Smooth muscle cell (in vitro differentiated cells): ENCODE measurements around the gene NPIPB6. TPM values are rescaled to one million over a fixed set of nuclear protein-coding genes. Genes with fewer than 3 reads are reported as not detected.

ENCODE experiments used
- DNase-seq: peaks from one replicate; lab custom pipeline; 2025; ENCODE audit not compliant: unreplicated experiment; lab: John Stamatoyannopoulos, UW
- H2AFZ ChIP-seq: fragments of 200-600 bp; sonication (generic); 2 replicates; pipeline ENCODE4 v1.6.0; 2016; ENCODE audit warnings: antibody characterized with exemption, low read depth, mild to moderate bottlenecking
- H3F3A ChIP-seq: fragments of 200-600 bp; sonication (generic); 2 replicates; pipeline ENCODE4 v1.6.0; 2017; ENCODE audit warnings: antibody characterized with exemption, low read depth
- H3K27ac ChIP-seq: fragments of 200-600 bp; sonication (generic); 2 replicates; pipeline ENCODE4 v1.5.1; 2016; ENCODE audit warnings: low read depth, mild to moderate bottlenecking
- H3K27me3 ChIP-seq: fragments of 200-600 bp; sonication (generic); 2 replicates; pipeline ENCODE4 v1.6.1; 2016; ENCODE audit warnings: low read depth, mild to moderate bottlenecking
- H3K36me3 ChIP-seq: fragments of 200-600 bp; sonication (generic); 2 replicates; pipeline ENCODE4 v1.5.1; 2016; ENCODE audit warnings: low read depth
- H3K4me1 ChIP-seq: fragments of 200-600 bp; sonication (generic); 2 replicates; pipeline ENCODE4 v1.5.1; 2016; ENCODE audit warnings: low read depth
- H3K4me2 ChIP-seq: fragments of 200-600 bp; sonication (generic); 2 replicates; pipeline ENCODE4 v1.6.0; 2016; ENCODE audit warnings: mild to moderate bottlenecking
- H3K4me3 ChIP-seq: fragments of 200-600 bp; sonication (generic); 2 replicates; pipeline ENCODE4 v1.5.1; 2016; ENCODE audit warnings: mild to moderate bottlenecking
- H3K79me2 ChIP-seq: fragments of 200-600 bp; sonication (generic); 2 replicates; pipeline ENCODE4 v1.6.0; 2016; ENCODE audit warnings: low read depth, mild to moderate bottlenecking
- H3K9ac ChIP-seq: fragments of 200-600 bp; sonication (generic); 2 replicates; pipeline ENCODE4 v1.6.0; 2016; ENCODE audit warnings: low read depth
- H3K9me3 ChIP-seq: fragments of 200-600 bp; sonication (generic); replicated peaks from 2 replicates; pipeline ENCODE4 v1.5.1; 2016; ENCODE audit warnings: low read depth
- H4K20me1 ChIP-seq: fragments of 200-600 bp; sonication (generic); 2 replicates; pipeline ENCODE4 v1.6.0; 2016; ENCODE audit warnings: low read depth
- CTCF ChIP-seq: fragments of 200-600 bp; sonication (generic); IDR thresholded peaks from 2 replicates; pipeline ENCODE4 v1.5.1; 2017; ENCODE audit warnings: borderline replicate concordance, mild to moderate bottlenecking, antibody characterized with exemption; ENCODE audit not compliant: insufficient read depth, poor library complexity, severe bottlenecking
- WGBS: methylation state at CpG from one replicate; pipeline ENCODE4 v1.1.7; 2016; ENCODE audit warnings: low lambda C conversion rate; 5-methylcytosine and 5-hydroxymethylcytosine counted together
- microRNA-seq: library from miRNA; unstranded; fragments of <30 nt; microRNA quantifications from one replicate; pipeline ENCODE4, GENCODE V29; 2016; ENCODE audit warnings: borderline number of aligned reads
- polyA plus RNA-seq: library from polyadenylated mRNA; unstranded; fragments of >200 nt; fragmentation: Nextera tagmentation; extraction: Ambion mirVana; gene quantifications from 2 replicates; pipeline ENCODE4 v1.2.1, GENCODE V29; 2016
- small RNA-seq: library from RNA; depleted of rRNA; stranded (forward); fragments of <200 nt; gene quantifications from one replicate; pipeline ENCODE3, GENCODE V24; 2014
- total RNA-seq: library from RNA; depleted of rRNA; stranded (reverse); fragments of >200 nt; gene quantifications from 2 replicates; pipeline ENCODE4 v1.2.3, GENCODE V29; 2014

Gene NPIPB6
- total and polyA plus RNA-seq, 2 experiments from 2014 or later = 0.17 to 0.22 TPM

DNA sequence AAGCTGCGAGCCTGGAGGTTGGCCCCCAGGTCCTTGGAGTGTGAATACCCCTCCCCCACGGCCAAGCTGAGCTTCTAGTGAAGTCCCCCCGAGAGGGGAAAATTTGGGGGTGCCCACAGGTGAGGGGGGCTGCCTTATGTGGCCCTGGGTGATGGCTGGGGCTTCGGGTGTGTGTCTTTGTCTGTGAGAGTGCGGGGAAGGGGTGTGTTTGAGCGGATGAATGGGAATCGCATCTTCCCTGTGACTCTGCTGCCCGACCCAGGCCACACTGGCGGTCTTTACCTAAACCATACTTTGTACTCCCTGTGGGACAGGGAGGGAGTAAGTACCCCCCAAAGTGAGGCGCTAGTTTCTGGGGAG lies 69.7 kb downstream of the NPIPB6 start:
- Histone ChIP-seq H3K9me3 (no peaks in the 10 kb centered on the region), H3K27me3 (peaks cover 16% of the 10 kb centered on the region), H3K36me3 (no peaks in the 10 kb centered on the region), H3K4me2 (peak overlapping the region; percentile 95), H3K4me1 (no peaks in the 10 kb centered on the region), H3K9ac (no peak overlapping the region), H3K27ac (no peak overlapping the region), H2AFZ (peak overlapping the region; percentile 72), H3F3A (no peaks in the 10 kb centered on the region), H3K4me3 (peak overlapping the region; percentile 63), H3K79me2 (no peaks in the 10 kb centered on the region), H4K20me1 (peaks cover 16% of the 10 kb centered on the region)
- no peak for TF ChIP-seq CTCF
- no peak for DNase-seq
- 13% methylated on average over 10 of the region's 10 CpGs for WGBS

- Histone ChIP-seq H3K4me2 (peak overlapping the region; percentile 95), H3K9me3 (no peaks in the 10 kb centered on the region), H3K27me3 (peaks cover 16% of the 10 kb centered on the region), H3K4me3 (peak overlapping the region; percentile 63), H3K36me3 (no peaks in the 10 kb centered on the region), H3K9ac (no peak overlapping the region), H3F3A (no peaks in the 10 kb centered on the region), H3K27ac (no peak overlapping the region), H3K79me2 (no peaks in the 10 kb centered on the region), H2AFZ (peak overlapping the region; percentile 72), H3K4me1 (no peaks in the 10 kb centered on the region), H4K20me1 (peaks cover 12% of the 10 kb centered on the region)
- no peak for TF ChIP-seq CTCF
- DNase-seq = no peak
- under 1% methylated on average over 45 of the region's 60 CpGs for WGBS
Observed at GRCh38 chr16:28292731-28293600, 70.3 kb downstream of the NPIPB6 start.

Small RNA genes lying within 50 kb of the gene (microRNA-seq; reads per million reads assigned to microRNA genes)
- not detected for gene MIR6862-1

Small RNA genes lying within 50 kb of the gene (small RNA-seq; reads per million reads assigned to genes)
- gene AC138904.2 (not detected), gene MIR6862-1 (not detected)

Other genes starting within 250 kb of the NPIPB6 start
- 49.8 and 82.1 TPM in 2 replicates for gene XPO6, start 151.5 kb downstream of the NPIPB6 start, total RNA-seq
- 39.2 and 42.1 TPM in 2 replicates for gene XPO6, start 151.5 kb downstream of the NPIPB6 start, polyA plus RNA-seq
- 0.94 and 1.9 TPM in 2 replicates for gene SBK1, start 71.0 kb downstream of the NPIPB6 start, total RNA-seq
- 3.1 and 7.5 TPM in 2 replicates for gene SBK1, start 71.0 kb downstream of the NPIPB6 start, polyA plus RNA-seq
- 86.8 and 89.3 TPM in 2 replicates for gene EIF3CL, start 40.3 kb upstream of the NPIPB6 start, total RNA-seq
- not detected in 2 replicates for gene EIF3CL, start 40.3 kb upstream of the NPIPB6 start, polyA plus RNA-seq
- not detected in 2 replicates for gene NPIPB7, start 108.8 kb upstream of the NPIPB6 start, total RNA-seq
- not detected in 2 replicates for gene NPIPB7, start 108.8 kb upstream of the NPIPB6 start, polyA plus RNA-seq
- gene CLN3, start 128.6 kb upstream of the NPIPB6 start, total RNA-seq = 10.5 and 15.3 TPM in 2 replicates
- gene CLN3, start 128.6 kb upstream of the NPIPB6 start, polyA plus RNA-seq = 19.6 and 30.9 TPM in 2 replicates
- not detected in 2 replicates for gene APOBR, start 131.1 kb upstream of the NPIPB6 start, total RNA-seq
- gene APOBR, start 131.1 kb upstream of the NPIPB6 start, polyA plus RNA-seq = not detected in 2 replicates
- gene IL27, start 143.3 kb upstream of the NPIPB6 start, total RNA-seq = not detected in 2 replicates
- not detected in 2 replicates for gene IL27, start 143.3 kb upstream of the NPIPB6 start, polyA plus RNA-seq
- gene NUPR1, start 175.5 kb upstream of the NPIPB6 start, total RNA-seq = 0.40 and 0.67 TPM in 2 replicates
- gene NUPR1, start 175.5 kb upstream of the NPIPB6 start, polyA plus RNA-seq = 9.9 and 22.2 TPM in 2 replicates
- gene SGF29, start 190.4 kb upstream of the NPIPB6 start, total RNA-seq = 4.9 and 5.7 TPM in 2 replicates
- gene SGF29, start 190.4 kb upstream of the NPIPB6 start, polyA plus RNA-seq = 9.4 and 11.9 TPM in 2 replicates
- gene SULT1A2, start 233.5 kb upstream of the NPIPB6 start, total RNA-seq = not detected in 2 replicates
- not detected in 2 replicates for gene SULT1A2, start 233.5 kb upstream of the NPIPB6 start, polyA plus RNA-seq
- gene SULT1A1, start 246.5 kb upstream of the NPIPB6 start, total RNA-seq = 0.09 TPM in 1 of 2 replicates, not detected in the other
- 0.72 and 1.3 TPM in 2 replicates for gene SULT1A1, start 246.5 kb upstream of the NPIPB6 start, polyA plus RNA-seq